IMR-90 (cell line): ENCODE measurements around the gene TXNDC15. TPM values are rescaled to one million over a fixed set of nuclear protein-coding genes. Genes with fewer than 3 reads are reported as not detected.

Source experiments
- ATAC-seq: fragments of 200-7000 bp; cut with Tn5 transposase; 2 replicates; pipeline ENCODE4 v1.9.1; 2020; ENCODE audit warnings: low read depth, mild to moderate bottlenecking, moderate library complexity
- BruUV-seq: library from RNA; stranded (reverse); fragments of 400-500 nt; replicated peaks from 2 replicates; lab custom pipeline; 2021; lab: Mats Ljungman, UMichigan
- CTCF ChIA-PET: fragments of 300-600 bp; formaldehyde crosslinking; extraction: SDS; loops from one replicate; lab custom pipeline; 2021; ENCODE audit warnings: antibody characterized with exemption; lab: Yijun Ruan, JAX
- POLR2A ChIA-PET: fragments of 300-600 bp; sonication (Branson Sonifier 250); formaldehyde crosslinking; loops from one replicate; lab custom pipeline; 2022; ENCODE audit warnings: antibody characterized with exemption; ENCODE audit not compliant: unreplicated experiment; lab: Charles Lee
- DNase-seq: peaks from one replicate; pipeline ENCODE4 v3.0.0; 2013
- H2AFZ ChIP-seq: replicated peaks from 2 replicates; pipeline ENCODE3; 2013; ENCODE audit warnings: low read length, mild to moderate bottlenecking; ENCODE audit not compliant: poor library complexity
- H2AK5ac ChIP-seq: 2 replicates; pipeline ENCODE4 v1.6.1; 2013; ENCODE audit warnings: low read depth, low read length, inconsistent platforms
- H2AK9ac ChIP-seq: replicated peaks from 2 replicates; pipeline ENCODE3; 2013; ENCODE audit warnings: mild to moderate bottlenecking, low read depth, low read length, moderate library complexity; ENCODE audit not compliant: poor library complexity
- H2BK120ac ChIP-seq: 2 replicates; pipeline ENCODE4 v1.6.1; 2013; ENCODE audit warnings: low read depth, low read length, inconsistent platforms
- H2BK15ac ChIP-seq: 3 replicates; pipeline ENCODE4 v1.6.1; 2013; ENCODE audit warnings: low read depth, low read length, inconsistent platforms
- H2BK20ac ChIP-seq: 2 replicates; pipeline ENCODE4 v1.6.1; 2013; ENCODE audit warnings: low read depth, mild to moderate bottlenecking, inconsistent platforms, low read length, moderate library complexity
- H2BK5ac ChIP-seq: 2 replicates; pipeline ENCODE4 v1.6.1; 2013; ENCODE audit warnings: mild to moderate bottlenecking, low read depth, low read length, inconsistent platforms; ENCODE audit not compliant: poor library complexity, severe bottlenecking
- H3K14ac ChIP-seq: replicated peaks from 2 replicates; pipeline ENCODE4 v1.6.1; 2013; ENCODE audit warnings: low read depth, low read length, inconsistent platforms
- H3K18ac ChIP-seq: 2 replicates; pipeline ENCODE4 v1.6.1; 2013; ENCODE audit warnings: low read depth, low read length, control low read depth
- H3K23ac ChIP-seq: 2 replicates; pipeline ENCODE4 v1.6.1; 2013; ENCODE audit warnings: low read depth, low read length, inconsistent platforms
- H3K27ac ChIP-seq: 2 replicates; pipeline ENCODE4 v1.5.1; 2013; ENCODE audit warnings: mild to moderate bottlenecking, control low read depth, low read length; ENCODE audit not compliant: insufficient read depth
- H3K27me3 ChIP-seq: 2 replicates; pipeline ENCODE4 v1.6.1; 2013; ENCODE audit warnings: low read length; ENCODE audit not compliant: control insufficient read depth, insufficient read depth
- H3K36me3 ChIP-seq: 2 replicates; pipeline ENCODE4 v1.6.1; 2013; ENCODE audit warnings: low read length, mixed read lengths; ENCODE audit not compliant: control insufficient read depth, insufficient read depth
- H3K4ac ChIP-seq: 2 replicates; pipeline ENCODE4 v1.6.1; 2013; ENCODE audit warnings: low read depth, low read length, inconsistent platforms
- H3K4me1 ChIP-seq: 2 replicates; pipeline ENCODE4 v1.6.1; 2013; ENCODE audit warnings: low read length, mixed read lengths; ENCODE audit not compliant: control insufficient read depth, insufficient read depth
- H3K4me2 ChIP-seq: 2 replicates; pipeline ENCODE4 v1.6.1; 2013; ENCODE audit warnings: low read depth, mild to moderate bottlenecking, control low read depth, low read length, moderate library complexity
- H3K4me3 ChIP-seq: 2 replicates; pipeline ENCODE4 v1.5.1; 2013; ENCODE audit warnings: low read depth, mild to moderate bottlenecking, control low read depth, low read length, moderate library complexity; ENCODE audit not compliant: insufficient read depth
- H3K56ac ChIP-seq: 2 replicates; pipeline ENCODE4 v1.6.1; 2013; ENCODE audit warnings: low read length, inconsistent platforms; ENCODE audit not compliant: insufficient read depth; ENCODE audit errors: extremely low read depth
- H3K79me1 ChIP-seq, 2 experiments: 2 replicates each; pipeline ENCODE4 v1.6.1; 2013; ENCODE audit warnings: low read length in 2 of 2, inconsistent platforms in 1 of 2, low read depth in 1 of 2
- H3K9ac ChIP-seq: 2 replicates; pipeline ENCODE4 v1.6.1; 2013; ENCODE audit warnings: low read depth, low read length, control low read depth
- H3K9me1 ChIP-seq: 2 replicates; pipeline ENCODE4 v1.6.1; 2013; ENCODE audit warnings: low read length, inconsistent platforms; ENCODE audit not compliant: insufficient read depth
- H3K9me3 ChIP-seq: 2 replicates; pipeline ENCODE4 v1.6.1; 2013; ENCODE audit warnings: low read length; ENCODE audit not compliant: control insufficient read depth, insufficient read depth
- H4K20me1 ChIP-seq: 2 replicates; pipeline ENCODE4 v1.6.1; 2013; ENCODE audit warnings: low read length, inconsistent platforms; ENCODE audit not compliant: insufficient read depth
- H4K5ac ChIP-seq: 2 replicates; pipeline ENCODE4 v1.6.1; 2013; ENCODE audit warnings: mild to moderate bottlenecking, low read depth, low read length, control low read depth
- H4K8ac ChIP-seq, 2 experiments: 2 replicates each; pipeline ENCODE4 v1.6.1; 2013; ENCODE audit warnings: low read depth in 2 of 2, low read length in 2 of 2, control low read depth in 1 of 2, inconsistent platforms in 1 of 2
- H4K91ac ChIP-seq: 2 replicates; pipeline ENCODE4 v1.6.1; 2013; ENCODE audit warnings: low read depth, low read length, inconsistent platforms; ENCODE audit not compliant: insufficient read depth
- BHLHE40 ChIP-seq: fragments of 150-350 bp; IDR thresholded peaks from 2 replicates; pipeline ENCODE4 v1.6.1; 2016; ENCODE audit warnings: mild to moderate bottlenecking, low read depth, low read length
- MAFK ChIP-seq: IDR thresholded peaks from 2 replicates; pipeline ENCODE4 v1.6.1; 2012; ENCODE audit warnings: low read depth, low read length, improper control_type of control experiment
- MAZ ChIP-seq: IDR thresholded peaks from 2 replicates; pipeline ENCODE4 v1.6.1; 2012; ENCODE audit warnings: low read depth, mild to moderate bottlenecking, low read length, improper control_type of control experiment, moderate library complexity, borderline replicate concordance
- MXI1 ChIP-seq: IDR thresholded peaks from 2 replicates; pipeline ENCODE4 v1.6.1; 2012; ENCODE audit warnings: low read depth, mild to moderate bottlenecking, low read length, moderate library complexity, borderline replicate concordance
- RFX5 ChIP-seq: IDR thresholded peaks from 2 replicates; pipeline ENCODE4 v1.8.0; 2012; ENCODE audit warnings: low read depth, mild to moderate bottlenecking, low read length, moderate library complexity
- WGBS, 2 experiments: methylation state at CpG; one replicate each; pipeline versions ENCODE4 v1.1.5 to v1.1.7; 2013; ENCODE audit warnings: missing lambda C conversion rate in 2 of 2; ENCODE audit not compliant: insufficient read length in 1 of 2; ENCODE audit errors: extremely low coverage in 2 of 2; 5-methylcytosine and 5-hydroxymethylcytosine counted together
- dilution Hi-C: fragments of 300-500 bp; cut with HindIII; formaldehyde crosslinking; loops from one replicate; pipeline ENCODE4 v1.14.3; 2018; ENCODE audit warnings: low sequenced_read_pairs; ENCODE audit not compliant: unreplicated experiment
- in situ Hi-C: fragments of 300-500 bp; cut with MboI; formaldehyde crosslinking; loops from 3 replicates; pipeline ENCODE4 v1.14.3; 2019; ENCODE audit warnings: low sequenced_read_pairs, inconsistent platforms, mixed read lengths
- intact Hi-C: fragments of 100-400 bp; cut with micrococcal nuclease; formaldehyde crosslinking; loops from 2 replicates; pipeline ENCODE4 v1.10.0; 2022
- polyA plus RNA-seq, 3 experiments: library from polyadenylated mRNA; depleted of rRNA; stranded (reverse); fragments of >200 nt; gene quantifications; 2 replicates each; pipeline ENCODE4 v1.2.3, GENCODE V29; 2012; ENCODE audit warnings: low replicate concordance in 1 of 3
- total RNA-seq: library from RNA; depleted of rRNA; stranded (reverse); fragments of >200 nt; gene quantifications from 2 replicates; pipeline ENCODE4 v1.2.3, GENCODE V29; 2012
- TF ChIP-seq, protein P1 (sequence below): fragments of 150-350 bp; IDR thresholded peaks from 2 replicates; pipeline ENCODE4 v1.6.1; 2017; ENCODE audit warnings: mild to moderate bottlenecking, antibody characterized with exemption, low read length, low read depth
- TF ChIP-seq, protein P2 (sequence below): fragments of 150-350 bp; IDR thresholded peaks from 2 replicates; pipeline ENCODE4 v1.6.1; 2016; ENCODE audit warnings: low read depth, mild to moderate bottlenecking, low read length, moderate library complexity, borderline replicate concordance
- TF ChIP-seq, protein P3 (sequence below): conservative IDR thresholded peaks from 2 replicates; pipeline ENCODE4 v1.5.1; 2012; ENCODE audit warnings: mild to moderate bottlenecking, low read depth, low read length, improper control_type of control experiment

Gene TXNDC15
- total and polyA plus RNA-seq, 2 of the 4 experiments (the other 2 are of a cell fraction), result 87.0 to 125 TPM

DNA sequence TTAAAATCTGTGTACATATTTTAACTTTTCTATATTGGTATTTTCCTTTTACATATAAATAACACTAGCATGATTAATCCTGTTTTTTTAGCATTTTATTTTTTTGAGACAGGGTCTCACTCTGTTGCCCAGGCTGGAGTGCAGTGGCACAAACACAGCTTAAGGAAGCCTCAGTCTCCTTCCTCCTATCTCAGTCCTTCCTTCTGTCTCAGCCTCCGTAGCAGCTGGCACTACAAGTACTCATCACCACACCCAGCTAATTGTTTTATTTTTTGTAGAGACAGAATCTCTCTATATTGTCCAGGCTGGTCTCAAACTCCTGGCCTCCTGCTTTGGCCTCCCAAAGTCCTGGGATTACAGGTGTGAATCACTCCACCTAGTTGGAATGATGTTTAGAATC is 29.9 kb upstream of the TXNDC15 start:
- TF ChIP-seq, protein P1, sequence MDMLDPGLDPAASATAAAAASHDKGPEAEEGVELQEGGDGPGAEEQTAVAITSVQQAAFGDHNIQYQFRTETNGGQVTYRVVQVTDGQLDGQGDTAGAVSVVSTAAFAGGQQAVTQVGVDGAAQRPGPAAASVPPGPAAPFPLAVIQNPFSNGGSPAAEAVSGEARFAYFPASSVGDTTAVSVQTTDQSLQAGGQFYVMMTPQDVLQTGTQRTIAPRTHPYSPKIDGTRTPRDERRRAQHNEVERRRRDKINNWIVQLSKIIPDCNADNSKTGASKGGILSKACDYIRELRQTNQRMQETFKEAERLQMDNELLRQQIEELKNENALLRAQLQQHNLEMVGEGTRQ, result no peak
- TF ChIP-seq MAZ, result no peak
- TF ChIP-seq, protein P2, sequence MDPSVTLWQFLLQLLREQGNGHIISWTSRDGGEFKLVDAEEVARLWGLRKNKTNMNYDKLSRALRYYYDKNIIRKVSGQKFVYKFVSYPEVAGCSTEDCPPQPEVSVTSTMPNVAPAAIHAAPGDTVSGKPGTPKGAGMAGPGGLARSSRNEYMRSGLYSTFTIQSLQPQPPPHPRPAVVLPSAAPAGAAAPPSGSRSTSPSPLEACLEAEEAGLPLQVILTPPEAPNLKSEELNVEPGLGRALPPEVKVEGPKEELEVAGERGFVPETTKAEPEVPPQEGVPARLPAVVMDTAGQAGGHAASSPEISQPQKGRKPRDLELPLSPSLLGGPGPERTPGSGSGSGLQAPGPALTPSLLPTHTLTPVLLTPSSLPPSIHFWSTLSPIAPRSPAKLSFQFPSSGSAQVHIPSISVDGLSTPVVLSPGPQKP, result no peak
- no peak for TF ChIP-seq BHLHE40
- TF ChIP-seq, protein P3, sequence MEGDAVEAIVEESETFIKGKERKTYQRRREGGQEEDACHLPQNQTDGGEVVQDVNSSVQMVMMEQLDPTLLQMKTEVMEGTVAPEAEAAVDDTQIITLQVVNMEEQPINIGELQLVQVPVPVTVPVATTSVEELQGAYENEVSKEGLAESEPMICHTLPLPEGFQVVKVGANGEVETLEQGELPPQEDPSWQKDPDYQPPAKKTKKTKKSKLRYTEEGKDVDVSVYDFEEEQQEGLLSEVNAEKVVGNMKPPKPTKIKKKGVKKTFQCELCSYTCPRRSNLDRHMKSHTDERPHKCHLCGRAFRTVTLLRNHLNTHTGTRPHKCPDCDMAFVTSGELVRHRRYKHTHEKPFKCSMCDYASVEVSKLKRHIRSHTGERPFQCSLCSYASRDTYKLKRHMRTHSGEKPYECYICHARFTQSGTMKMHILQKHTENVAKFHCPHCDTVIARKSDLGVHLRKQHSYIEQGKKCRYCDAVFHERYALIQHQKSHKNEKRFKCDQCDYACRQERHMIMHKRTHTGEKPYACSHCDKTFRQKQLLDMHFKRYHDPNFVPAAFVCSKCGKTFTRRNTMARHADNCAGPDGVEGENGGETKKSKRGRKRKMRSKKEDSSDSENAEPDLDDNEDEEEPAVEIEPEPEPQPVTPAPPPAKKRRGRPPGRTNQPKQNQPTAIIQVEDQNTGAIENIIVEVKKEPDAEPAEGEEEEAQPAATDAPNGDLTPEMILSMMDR, result no peak
- no peak for TF ChIP-seq MAFK
- TF ChIP-seq MXI1, result no peak
- no peak for TF ChIP-seq RFX5
- Histone ChIP-seq H4K8ac (no peak overlapping the region), H2BK5ac (no peak overlapping the region), H3K14ac (no peak overlapping the region), H3K9me1 (peaks cover 14% of the 10 kb centered on the region), H2AFZ (no peak overlapping the region), H2BK20ac (no peak overlapping the region), H2BK120ac (peak overlapping the region; percentile 21; the same call in 1 of the 2 replicates), H3K9ac (no peak overlapping the region), H3K79me1 (peaks cover 0 to 44% of the 10 kb centered on the region in 2 experiments; a peak in 3 of 4 replicates), H4K20me1 (peaks cover 9% of the 10 kb centered on the region; the same call in 1 of the 2 replicates), H3K4me1 (peaks cover 12% of the 10 kb centered on the region), H3K4ac (no peak overlapping the region), H2BK15ac (no peak overlapping the region; the same call in 2 of the 3 replicates), H3K9me3 (no peaks in the 10 kb centered on the region), H3K18ac (no peak overlapping the region), H2AK5ac (peak overlapping the region; percentile 29; the same call in 1 of the 2 replicates), H3K56ac (no peak overlapping the region), H3K4me2 (no peak overlapping the region), H3K23ac (no peak overlapping the region), H3K27ac (no peak overlapping the region), H2AK9ac (no peak overlapping the region), H4K5ac (no peak overlapping the region), H3K27me3 (no peaks in the 10 kb centered on the region), H3K36me3 (peaks cover 12% of the 10 kb centered on the region), H4K91ac (peak overlapping the region; percentile 23; the same call in 1 of the 2 replicates), H3K4me3 (no peak overlapping the region)
- no TSS peak for BruUV-seq
- ChIA-PET CTCF (no interaction called here), POLR2A (no interaction called here)
- dilution Hi-C loops, result no loop called here
- intact Hi-C loops, result no loop called here
- in situ Hi-C loops, result no loop called here
- WGBS, 2 experiments, result no CpG with 5 or more reads among the region's 1 CpG
- no peak for DNase-seq
- no peak for ATAC-seq
